Measurements from ENCODE around the gene TVP23B.

GRCh38 chr17:18850679-18851078 is 69.7 kb downstream of the TVP23B start:
- TF ChIP-seq, protein P1, sequence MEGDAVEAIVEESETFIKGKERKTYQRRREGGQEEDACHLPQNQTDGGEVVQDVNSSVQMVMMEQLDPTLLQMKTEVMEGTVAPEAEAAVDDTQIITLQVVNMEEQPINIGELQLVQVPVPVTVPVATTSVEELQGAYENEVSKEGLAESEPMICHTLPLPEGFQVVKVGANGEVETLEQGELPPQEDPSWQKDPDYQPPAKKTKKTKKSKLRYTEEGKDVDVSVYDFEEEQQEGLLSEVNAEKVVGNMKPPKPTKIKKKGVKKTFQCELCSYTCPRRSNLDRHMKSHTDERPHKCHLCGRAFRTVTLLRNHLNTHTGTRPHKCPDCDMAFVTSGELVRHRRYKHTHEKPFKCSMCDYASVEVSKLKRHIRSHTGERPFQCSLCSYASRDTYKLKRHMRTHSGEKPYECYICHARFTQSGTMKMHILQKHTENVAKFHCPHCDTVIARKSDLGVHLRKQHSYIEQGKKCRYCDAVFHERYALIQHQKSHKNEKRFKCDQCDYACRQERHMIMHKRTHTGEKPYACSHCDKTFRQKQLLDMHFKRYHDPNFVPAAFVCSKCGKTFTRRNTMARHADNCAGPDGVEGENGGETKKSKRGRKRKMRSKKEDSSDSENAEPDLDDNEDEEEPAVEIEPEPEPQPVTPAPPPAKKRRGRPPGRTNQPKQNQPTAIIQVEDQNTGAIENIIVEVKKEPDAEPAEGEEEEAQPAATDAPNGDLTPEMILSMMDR (IDR thresholded peaks at IDR 0.05): no peak
- TF ChIP-seq POLR2A (IDR thresholded peaks at IDR 0.05): no peak
